Measurements from ENCODE around the gene TMEM154.

TMEM154 gene

GRCh38 chr4:152679414-152680281 lies at the start of gene TMEM154:
Gene TMEM154, minus strand, starts transcription at chr4:152679997. Its CDS starts 64 bp downstream, at chr4:152679933.
- DNase-seq: no peak

- no peak for DNase-seq
These were observed 49.7 kb upstream of the TMEM154 start for GRCh38 chr4:152729466-152729865.

- DNase-seq: no peak
These were observed 48.5 kb upstream of the TMEM154 start for GRCh38 chr4:152728343-152728742.

- no peak for DNase-seq
These were observed 48.0 kb upstream of the TMEM154 start for GRCh38 chr4:152727784-152728183.

- no peak for DNase-seq
These were observed 44.7 kb upstream of the TMEM154 start for GRCh38 chr4:152724494-152724893.

GRCh38 chr4:152723236-152723635 lies 43.4 kb upstream of the TMEM154 start:
- DNase-seq: no peak

- no peak for DNase-seq
These were observed 40.2 kb upstream of the TMEM154 start for GRCh38 chr4:152719801-152720556.

GRCh38 chr4:152719291-152719690 lies 39.5 kb upstream of the TMEM154 start:
- DNase-seq: no peak

GRCh38 chr4:152715076-152715475 lies 35.3 kb upstream of the TMEM154 start:
- no peak for DNase-seq

- no peak for DNase-seq
These were observed 34.3 kb upstream of the TMEM154 start for GRCh38 chr4:152713951-152714705.

- no peak for DNase-seq
These were observed 30.1 kb upstream of the TMEM154 start for GRCh38 chr4:152709675-152710438.

- no peak for DNase-seq
These were observed 29.0 kb upstream of the TMEM154 start for GRCh38 chr4:152708796-152709195.

GRCh38 chr4:152708361-152708760 lies 28.6 kb upstream of the TMEM154 start:
- DNase-seq: no peak

- DNase-seq: no peak
These were observed 27.8 kb upstream of the TMEM154 start for GRCh38 chr4:152707632-152708031.

- no peak for DNase-seq
These were observed 26.1 kb upstream of the TMEM154 start for GRCh38 chr4:152705903-152706302.

- DNase-seq: no peak
These were observed 25.0 kb upstream of the TMEM154 start for GRCh38 chr4:152704788-152705187.

- no peak for DNase-seq
These were observed 20.4 kb upstream of the TMEM154 start for GRCh38 chr4:152700151-152700550.

GRCh38 chr4:152699313-152699712 lies 19.5 kb upstream of the TMEM154 start:
- no peak for DNase-seq

GRCh38 chr4:152698089-152698499 lies 18.3 kb upstream of the TMEM154 start:
- no peak for DNase-seq

GRCh38 chr4:152697284-152698088 lies 17.7 kb upstream of the TMEM154 start:
- no peak for DNase-seq

- DNase-seq: no peak
These were observed 17.0 kb upstream of the TMEM154 start for GRCh38 chr4:152696764-152697261.

Measured in NCI-H2081 treated with DMSO at 0.1 percent for 48 hours (cell line).